GM21737 (cell line): ENCODE data around the gene SAMSN1.
A peak's percentile ranks its signal among the peaks of the same experiment; 100 is the strongest.

Source experiments
- ATAC-seq: cut with Tn5 transposase; IDR thresholded peaks from one replicate; pipeline ENCODE4 v1.9.1; 2021; ENCODE audit warnings: mild to moderate bottlenecking, moderate library complexity; ENCODE audit not compliant: unreplicated experiment

The SAMSN1 gene

DNA sequence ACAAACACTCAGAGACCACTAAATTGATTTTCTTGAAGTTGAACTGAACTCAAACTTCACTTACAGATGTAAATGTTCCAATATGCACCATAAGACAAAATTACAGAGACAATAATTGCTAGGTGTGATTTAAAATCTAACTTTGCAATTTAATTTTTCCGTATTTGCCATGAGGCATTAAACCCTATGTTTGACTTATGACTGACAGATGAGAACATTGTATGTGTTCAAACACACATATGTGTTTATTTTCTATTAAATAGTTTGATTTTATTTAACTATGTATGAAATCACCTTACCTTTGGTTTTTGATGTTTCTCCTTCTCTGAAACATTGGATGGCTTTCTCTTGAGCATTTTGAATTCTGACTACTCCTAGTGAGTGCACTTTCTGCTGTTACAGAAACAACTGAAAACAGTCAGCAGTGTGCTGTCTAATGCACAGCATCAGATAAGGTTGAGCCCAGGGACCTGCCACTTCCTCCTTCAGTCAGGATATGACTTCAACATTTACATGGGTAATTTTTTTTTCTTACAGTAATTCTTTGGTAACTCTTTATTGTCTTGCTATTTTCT is at the start of gene SAMSN1:
SAMSN1 (minus strand) TSS at position 410 of the 575 bp plus-strand sequence; CDS start at position 356, 54 bp downstream.
- ATAC-seq: peak; percentile 80

DNA sequence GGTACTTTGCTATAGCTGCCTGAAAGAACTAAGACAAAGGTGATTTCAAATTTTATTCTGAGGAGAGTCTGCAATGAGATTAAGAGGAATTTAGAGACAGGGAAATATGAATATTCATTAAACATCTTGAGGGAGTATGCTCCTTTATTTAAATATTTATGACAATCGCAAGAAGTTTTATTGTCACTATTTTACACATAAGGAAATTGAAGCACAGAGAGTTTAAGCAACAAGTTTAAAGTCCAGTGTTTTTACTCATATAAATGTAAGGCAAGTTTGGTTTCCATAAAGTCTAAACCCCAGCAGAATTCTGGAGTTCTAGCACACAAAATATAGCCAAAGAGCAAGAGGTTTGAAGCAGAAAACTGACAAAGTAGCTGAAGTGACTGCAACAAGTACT is 49.3 kb upstream of the SAMSN1 start:
- no peak for ATAC-seq

DNA sequence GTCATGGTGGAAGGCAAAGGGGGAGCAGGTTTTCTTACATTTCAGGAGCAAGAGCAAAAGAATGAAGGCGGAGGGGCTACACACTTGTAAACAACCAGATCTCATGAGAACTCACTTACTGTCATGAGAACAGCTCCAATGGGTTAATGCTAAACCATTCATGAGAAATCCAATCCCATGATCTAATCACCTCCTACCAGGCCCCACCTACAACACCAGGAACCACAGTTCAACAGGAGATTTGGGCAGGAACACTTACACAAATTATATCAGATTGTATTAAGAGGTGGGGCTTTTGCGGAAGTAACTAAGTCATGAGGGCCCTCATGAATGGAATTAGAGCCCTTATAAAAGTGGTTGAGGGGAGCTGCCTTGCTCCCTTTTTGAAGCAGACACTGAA is 48.9 kb upstream of the SAMSN1 start:
- no peak for ATAC-seq

DNA sequence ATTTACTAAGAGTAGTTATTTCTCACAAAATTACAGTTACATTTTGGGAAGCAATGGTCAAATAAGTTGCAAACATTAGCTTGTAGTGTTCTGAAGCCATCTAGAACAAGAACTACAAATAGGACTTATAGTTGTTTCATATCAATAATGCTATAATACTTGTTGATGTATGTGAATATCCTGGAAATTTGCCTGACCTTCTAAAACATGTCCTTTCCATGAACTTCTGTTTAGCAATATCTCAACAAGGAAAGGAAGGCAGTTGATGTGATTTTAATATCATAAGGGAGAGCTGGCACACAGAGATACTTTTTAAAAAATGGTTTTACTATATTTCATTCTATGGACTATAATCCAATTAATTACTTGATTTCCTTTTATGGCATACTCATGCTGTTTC is 47.1 kb upstream of the SAMSN1 start:
- no peak for ATAC-seq

DNA sequence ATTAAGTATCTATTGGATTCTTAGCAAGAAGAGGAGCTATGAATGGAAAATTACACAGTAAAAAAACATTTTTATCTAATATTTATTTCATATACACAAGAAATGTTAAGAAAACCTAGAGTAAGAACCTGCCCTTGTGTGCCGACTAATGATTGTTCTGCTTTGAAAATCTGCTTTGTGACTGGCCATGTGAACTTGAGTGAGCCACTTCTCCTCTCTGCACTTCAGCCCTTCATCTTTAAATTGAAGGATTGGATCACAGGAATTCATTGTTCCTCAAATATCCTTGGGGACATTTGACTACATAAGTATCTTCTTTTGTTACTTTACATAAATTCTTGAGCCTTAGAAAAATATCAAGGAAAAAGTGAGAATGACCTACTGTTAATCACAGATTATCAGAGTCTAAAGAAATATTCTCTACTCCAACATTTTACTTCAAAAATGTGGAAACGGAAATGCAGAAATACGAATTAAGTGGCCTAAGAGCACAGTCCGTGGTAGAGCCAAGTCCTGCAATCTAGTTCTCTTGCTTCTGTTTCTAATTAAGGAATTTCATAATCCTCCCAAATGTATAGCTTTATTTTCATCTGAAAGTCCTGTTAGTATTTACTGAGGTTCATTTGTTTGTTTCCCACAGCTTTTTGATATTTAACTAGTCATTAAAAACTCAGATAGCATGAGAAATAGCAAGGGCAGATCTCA is 46.3 kb upstream of the SAMSN1 start:
- ATAC-seq: no peak

DNA sequence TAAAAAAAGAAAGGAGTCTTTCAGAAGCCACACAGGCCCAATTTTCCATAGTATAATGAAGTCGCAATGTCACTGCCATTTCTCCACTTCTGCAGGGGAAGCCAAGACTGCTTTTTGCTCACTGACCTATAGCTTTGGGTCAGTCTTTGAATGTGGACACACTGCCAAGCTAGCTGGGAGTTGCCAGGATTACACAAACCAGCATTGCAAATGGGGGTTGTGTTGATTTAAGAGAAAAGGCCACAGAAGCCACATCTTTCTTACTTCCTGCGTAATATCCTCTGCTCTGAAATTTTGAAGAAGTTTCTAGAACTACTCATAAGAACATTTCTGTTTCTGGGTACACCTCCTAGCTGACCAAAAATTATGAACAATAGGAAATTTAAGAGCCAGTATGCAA is 45.8 kb upstream of the SAMSN1 start:
- ATAC-seq: no peak

DNA sequence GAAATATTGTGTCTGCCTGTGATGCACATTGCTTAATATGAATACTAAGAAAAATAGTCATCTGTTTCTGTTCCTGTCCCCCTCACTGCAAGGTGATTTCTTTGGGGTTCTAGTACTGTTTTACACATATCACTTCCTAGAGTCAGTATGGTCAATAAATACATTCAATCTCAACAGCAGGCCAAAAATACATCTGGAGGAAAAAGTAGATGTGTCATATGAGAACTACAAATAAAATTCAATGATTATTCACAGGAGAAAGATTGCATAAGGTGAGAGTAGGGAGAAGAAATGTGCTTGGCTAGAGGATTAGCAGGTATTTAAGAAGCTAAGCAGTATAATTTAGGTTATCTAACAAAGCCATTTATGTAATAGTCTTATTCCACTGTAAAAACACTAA is 45.3 kb upstream of the SAMSN1 start:
- no peak for ATAC-seq

DNA sequence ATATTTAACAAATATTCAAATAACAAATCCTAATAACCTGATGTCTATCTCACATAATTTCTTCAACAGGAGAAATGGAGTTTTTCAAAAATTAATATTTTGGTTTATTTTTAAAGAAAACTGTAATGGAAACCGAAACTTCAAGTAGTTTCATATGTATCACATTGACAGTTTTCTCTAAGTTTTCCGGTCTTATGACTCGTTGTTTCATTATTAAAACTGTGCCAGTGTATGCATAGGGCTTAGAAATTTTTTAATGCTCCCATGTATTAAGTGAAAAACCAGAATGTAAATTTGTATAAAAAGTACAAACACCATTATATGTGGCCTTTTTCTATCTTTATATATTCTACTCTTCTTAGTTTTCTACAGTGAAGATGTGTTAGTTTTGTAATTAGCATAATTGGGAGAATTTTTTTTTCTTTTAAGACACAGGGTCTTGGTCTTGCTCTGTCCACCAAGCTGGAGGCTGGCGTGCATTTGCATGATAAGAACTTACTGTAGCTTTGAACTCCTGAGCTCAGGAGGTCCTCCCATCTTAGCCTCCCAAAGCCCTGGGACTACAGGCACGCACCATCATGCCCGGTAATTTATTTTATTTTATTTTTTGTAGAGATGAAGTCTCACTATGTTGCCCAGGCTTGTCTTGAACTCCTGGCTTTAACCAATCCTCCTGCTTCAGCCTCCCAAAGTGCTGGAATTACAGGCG is 43.9 kb upstream of the SAMSN1 start:
- ATAC-seq: peak; percentile 80

DNA sequence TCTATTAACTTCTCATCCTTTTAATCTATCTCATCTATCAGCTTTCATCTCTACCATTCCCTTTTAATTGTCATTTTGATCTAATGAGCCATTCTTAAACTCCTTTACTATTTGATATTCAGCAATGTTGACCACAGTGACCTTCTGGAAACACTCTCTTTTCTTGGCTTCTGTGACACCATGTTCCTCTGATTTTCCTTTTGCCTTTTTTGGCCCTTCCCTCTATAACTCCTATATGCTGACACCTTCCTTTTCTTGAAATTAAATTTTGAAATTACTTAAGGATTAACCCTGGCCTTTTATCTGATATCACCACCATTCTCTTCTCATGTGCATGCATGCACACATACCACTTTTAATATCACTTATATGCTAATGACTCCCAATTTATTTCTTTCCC is 41.2 kb upstream of the SAMSN1 start:
- no peak for ATAC-seq

DNA sequence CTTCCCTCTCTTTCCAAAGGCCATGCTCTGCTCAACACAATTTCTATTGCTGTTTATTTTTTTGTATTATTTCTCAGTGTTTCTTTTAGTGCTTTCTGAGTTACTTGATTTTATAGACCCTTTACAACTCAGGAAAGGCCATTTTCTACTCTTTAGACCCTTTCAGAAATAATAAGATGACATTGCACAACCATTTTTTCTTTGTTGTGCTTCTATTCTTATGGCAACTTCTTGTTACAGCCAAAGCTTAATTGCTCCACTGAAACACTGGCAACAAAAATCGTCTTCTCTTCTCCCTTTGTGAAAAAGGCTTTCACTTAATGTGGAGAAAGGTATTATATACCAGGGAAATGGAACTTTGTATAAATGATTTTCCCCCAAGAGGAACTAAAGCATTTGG is 39.0 kb upstream of the SAMSN1 start:
- no peak for ATAC-seq

DNA sequence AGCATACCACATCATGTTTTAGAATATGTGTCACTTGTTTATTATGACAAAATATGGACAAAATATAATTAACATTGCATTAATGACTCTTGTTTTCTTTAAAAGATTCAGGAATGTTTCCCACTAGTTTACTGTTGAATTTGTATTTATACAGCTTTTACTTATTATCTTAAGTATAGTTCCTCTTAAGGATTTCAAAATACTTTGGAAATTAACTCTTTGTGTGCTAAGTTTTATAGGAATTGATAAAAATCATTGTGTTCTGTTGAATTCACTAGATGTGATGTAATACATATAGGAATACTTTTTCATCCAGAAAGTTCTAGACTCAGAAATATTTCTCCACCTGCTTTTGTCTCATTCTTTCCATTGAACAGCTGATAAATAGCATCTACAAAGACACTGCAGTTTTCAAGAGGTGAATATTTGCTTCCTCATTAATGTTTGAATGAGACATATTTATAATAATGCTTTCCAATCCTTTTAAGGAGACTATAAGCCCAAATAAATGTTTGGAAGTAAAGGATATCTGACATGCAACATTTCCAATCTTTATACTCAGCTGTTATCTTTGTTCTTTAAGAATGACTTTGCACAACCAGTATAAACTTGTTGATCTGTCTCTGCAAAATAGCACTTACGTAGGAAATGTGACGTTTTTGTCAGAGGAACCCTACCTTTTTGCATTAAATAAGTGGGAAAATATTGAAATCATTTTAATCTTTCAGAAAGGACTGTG is 38.4 kb upstream of the SAMSN1 start:
- ATAC-seq: no peak

DNA sequence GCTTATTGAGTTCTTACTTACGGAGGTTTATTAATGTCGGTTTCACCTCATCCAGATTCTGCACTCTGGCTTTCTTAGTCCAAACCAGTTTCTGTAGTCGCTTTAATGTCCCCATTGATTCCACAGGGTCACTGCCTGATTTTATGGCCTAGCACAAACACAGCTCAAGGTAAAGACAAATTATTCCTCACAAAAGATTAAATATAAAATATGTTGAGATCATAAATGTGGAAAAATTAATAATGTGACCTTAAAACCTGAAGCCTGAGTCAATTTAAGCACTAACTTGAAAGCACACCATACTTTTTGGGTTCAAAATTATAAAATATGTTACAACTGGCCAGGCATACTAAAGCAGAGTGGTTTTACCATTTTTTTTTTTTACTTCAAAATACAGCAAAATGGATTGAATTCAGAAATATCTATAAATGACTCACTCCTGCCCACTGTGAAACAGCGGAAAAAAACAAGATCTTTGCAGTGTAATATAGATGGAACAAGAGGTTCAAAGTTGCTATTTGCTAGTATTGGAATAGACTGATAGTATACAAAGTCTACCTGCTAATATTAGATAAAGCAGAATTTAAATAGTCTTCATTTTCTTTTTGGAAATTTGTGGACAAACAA is 37.6 kb upstream of the SAMSN1 start:
- ATAC-seq: no peak

DNA sequence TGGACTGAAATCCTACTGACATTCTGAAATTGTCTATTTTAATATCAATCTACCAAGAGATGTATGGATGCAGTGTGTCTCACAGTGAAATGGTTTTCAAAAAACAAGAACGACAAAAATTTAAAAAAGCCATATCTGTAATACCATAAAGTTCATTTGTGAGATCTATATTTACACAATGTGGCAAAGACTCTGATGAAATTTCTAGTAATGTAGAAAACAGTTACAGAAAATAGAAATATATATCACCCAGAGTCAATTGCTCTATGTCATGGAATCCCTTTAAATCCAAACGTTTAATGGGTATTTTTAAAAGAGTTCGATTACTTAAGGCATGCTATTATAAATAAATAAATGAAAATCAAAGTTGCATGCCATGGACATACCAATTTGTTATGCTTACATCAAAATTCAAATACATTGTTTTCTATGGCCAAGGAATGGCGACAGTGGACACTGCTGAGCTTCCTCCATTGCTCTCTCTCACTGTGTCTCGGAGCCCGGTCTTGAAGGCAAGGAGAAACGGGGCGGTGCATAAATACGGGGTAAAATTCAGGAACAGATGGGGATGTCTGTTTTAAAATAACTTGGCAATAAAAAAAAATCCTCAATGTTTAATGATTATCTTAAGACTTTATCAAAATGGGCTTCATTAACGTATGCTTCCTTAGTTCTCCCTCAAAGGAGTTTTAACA is 37.0 kb upstream of the SAMSN1 start:
- ATAC-seq: no peak

DNA sequence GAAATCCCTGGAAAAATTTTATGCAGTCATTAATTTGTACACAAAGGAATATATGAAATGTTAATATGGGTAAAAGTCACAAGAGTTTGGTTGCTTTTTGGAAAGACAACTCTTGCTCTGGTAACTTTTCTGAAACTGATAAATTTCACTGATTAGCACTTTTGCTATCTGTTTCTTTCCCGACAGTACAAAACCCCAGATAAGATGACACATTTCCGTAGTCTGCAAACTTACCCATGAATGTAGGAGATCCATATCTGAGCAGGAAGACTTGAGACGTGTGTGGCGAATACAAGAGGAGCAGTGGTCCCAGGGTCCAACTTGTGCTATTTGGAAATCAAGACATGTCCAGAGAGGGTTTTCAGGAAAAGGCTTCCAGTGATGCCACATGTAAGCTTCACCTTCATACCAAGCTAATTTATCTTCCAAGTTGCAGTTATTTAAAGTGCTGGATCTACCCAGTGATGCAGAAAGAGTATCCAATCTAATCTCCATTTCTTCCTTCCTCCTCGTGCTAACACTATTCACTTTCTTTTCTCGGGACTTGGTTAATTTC is 35.9 kb upstream of the SAMSN1 start:
- ATAC-seq: no peak

DNA sequence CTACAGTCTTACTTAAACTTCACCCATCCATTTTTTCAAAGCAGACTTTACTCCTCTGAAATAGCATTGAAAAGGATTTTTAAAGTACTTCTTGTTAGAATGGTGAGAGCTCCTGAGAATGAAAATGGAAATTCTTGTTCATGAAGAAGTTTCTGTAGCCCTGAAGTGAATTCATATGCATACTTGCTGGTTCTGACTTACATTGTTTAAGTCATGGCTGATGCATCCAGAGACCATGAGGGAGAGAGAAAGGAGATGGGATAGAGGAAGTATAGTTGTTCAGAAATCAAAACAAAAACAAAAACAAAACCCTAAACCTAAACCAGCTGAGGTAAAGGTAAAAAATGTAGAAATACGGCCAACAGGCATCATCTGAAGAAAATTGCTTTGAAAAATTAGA is 27.1 kb upstream of the SAMSN1 start:
- no peak for ATAC-seq

DNA sequence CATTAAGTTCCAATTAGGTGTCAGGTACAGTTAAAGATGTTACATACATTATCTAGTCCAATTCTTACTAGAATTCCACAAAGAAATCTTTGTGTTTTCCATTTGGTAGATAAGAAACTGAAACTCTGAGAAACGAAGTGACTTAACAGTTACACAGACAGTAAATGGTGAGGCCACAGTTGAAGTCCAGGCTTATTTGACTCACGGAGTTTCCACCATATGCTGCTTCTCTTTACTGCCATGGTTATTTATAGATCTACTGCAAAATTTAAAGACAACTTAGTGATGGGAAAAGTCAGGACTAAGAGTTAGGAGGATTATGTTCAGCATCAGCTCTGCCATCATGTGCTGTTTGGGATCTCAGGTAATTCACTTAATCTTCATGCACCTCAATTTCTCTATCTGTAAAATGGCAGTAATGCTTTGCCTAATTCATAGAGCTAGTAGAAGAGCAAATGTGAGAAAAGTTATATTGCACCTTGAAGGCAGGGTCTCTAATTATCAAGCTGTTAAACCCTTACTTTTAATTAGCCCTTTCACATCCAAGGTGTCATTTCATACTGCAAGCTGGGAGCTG is 26.2 kb upstream of the SAMSN1 start:
- ATAC-seq: no peak

DNA sequence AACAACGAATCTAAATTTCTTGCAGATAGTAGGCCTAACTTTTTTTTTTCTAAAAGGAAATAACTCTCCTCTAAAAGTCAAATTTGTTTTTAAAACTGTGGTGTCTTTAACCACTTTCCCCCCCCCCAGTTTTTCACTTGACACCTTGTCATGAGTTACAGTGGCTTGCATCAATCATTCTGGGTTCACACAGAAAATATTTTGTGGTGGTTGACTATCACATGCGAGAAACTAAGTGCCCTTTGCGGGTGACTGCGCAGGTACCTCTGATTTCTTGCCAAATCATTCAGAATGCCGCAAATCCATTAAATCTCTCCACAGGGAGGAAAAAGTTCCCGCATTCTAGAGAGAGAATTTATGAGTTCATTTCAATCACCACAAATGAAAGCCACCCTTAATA is 23.8 kb upstream of the SAMSN1 start:
- ATAC-seq: no peak

DNA sequence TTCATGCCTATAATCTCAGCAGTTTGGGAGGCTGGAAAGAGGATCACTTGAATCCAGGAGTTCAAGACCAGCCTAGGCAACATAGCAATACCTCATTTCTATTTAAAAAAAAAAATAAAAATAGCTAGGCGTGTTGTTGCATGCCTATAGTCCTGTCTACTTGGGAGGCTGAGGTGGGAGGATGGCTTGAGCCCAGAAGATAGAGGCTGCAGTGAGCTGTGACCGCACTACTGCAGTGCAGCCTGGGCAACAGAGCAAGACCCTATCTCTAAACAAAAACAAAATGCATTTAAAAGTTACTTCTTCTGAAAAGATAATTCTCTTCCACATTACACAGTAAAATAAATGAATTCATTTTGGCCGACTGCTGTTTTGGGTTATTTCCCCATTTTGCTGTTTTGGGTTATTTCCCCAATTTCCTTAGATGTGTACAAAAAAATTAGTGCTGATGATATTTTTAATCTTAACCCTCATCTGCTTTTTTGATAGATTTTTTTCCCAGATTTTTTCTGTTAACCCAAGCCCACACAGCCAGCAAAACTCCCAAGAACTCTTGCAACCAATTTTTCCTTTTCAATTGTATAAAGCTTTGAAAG is 23.0 kb upstream of the SAMSN1 start:
- no peak for ATAC-seq
